Measurements from ENCODE around the gene CISH.

- TF ChIP-seq POLR2AphosphoS5 (IDR thresholded peaks at IDR 0.05; ENCODE audit: borderline replicate concordance, low read depth, low read length) (no peak), EZH2 (IDR thresholded peaks at IDR 0.05) (no peak), FOXP2 (optimal IDR thresholded peaks at IDR 0.05; ENCODE audit: control extremely low read depth, extremely low read length, insufficient read depth) (no peak)
Measured at GRCh38 chr3:50571486-50571885, 40.1 kb downstream of the CISH start.

Measured in SK-N-MC (cell line).